Activated CD8-positive, alpha-beta T cell treated with anti-CD3 and anti-CD28 coated beads, Interleukin-2, amount 10 ng/mL, durations not matched to agents 7 days and 5 days (primary cell): ENCODE data around the gene PAQR3. TPM values are rescaled to one million over a fixed set of nuclear protein-coding genes. Genes with fewer than 3 reads are reported as not detected.

Experiments
- ATAC-seq: fragments of 150-1000 bp; cut with Tn5 transposase; one replicate; pipeline ENCODE4 v1.10.0; 2021; ENCODE audit warnings: moderate library complexity
- CTCF ChIA-PET: fragments of 350-600 bp; sonication (Branson Sonifier 250); formaldehyde crosslinking; loops from one replicate; lab custom pipeline; 2021; ENCODE audit warnings: antibody characterized with exemption; lab: Charles Lee
- POLR2A ChIA-PET: fragments of 350-600 bp; sonication (Branson Sonifier 250); formaldehyde crosslinking; loops from one replicate; lab custom pipeline; 2021; ENCODE audit warnings: antibody characterized with exemption; lab: Charles Lee
- DNase-seq: peaks from one replicate; pipeline ENCODE4 v3.0.0-alpha.2; 2020
- H3K27ac Mint-ChIP-seq: one replicate; pipeline ENCODE4 v1.8.0; 2021; ENCODE audit warnings: mild to moderate bottlenecking, mixed read lengths
- H3K27me3 Mint-ChIP-seq: one replicate; pipeline ENCODE4 v1.8.0; 2021; ENCODE audit warnings: low read depth, mixed read lengths
- H3K36me3 Mint-ChIP-seq: one replicate; pipeline ENCODE4 v1.8.0; 2021; ENCODE audit warnings: low read depth, mixed read lengths
- H3K4me1 Mint-ChIP-seq: one replicate; pipeline ENCODE4 v1.8.0; 2021; ENCODE audit warnings: low read depth, mixed read lengths
- H3K4me3 Mint-ChIP-seq: one replicate; pipeline ENCODE4 v1.8.0; 2021; ENCODE audit warnings: mild to moderate bottlenecking, mixed read lengths
- H3K9me3 Mint-ChIP-seq: one replicate; pipeline ENCODE4 v1.8.0; 2022; ENCODE audit warnings: mixed read lengths; ENCODE audit not compliant: insufficient read depth
- total RNA-seq, 2 experiments: library from RNA; stranded (reverse); gene quantifications; one replicate each; pipeline ENCODE4 v1.2.3, GENCODE V29; 2021

The PAQR3 gene
- total RNA-seq, 2 experiments from 2014 or later = 16.2 to 19.7 TPM

DNA sequence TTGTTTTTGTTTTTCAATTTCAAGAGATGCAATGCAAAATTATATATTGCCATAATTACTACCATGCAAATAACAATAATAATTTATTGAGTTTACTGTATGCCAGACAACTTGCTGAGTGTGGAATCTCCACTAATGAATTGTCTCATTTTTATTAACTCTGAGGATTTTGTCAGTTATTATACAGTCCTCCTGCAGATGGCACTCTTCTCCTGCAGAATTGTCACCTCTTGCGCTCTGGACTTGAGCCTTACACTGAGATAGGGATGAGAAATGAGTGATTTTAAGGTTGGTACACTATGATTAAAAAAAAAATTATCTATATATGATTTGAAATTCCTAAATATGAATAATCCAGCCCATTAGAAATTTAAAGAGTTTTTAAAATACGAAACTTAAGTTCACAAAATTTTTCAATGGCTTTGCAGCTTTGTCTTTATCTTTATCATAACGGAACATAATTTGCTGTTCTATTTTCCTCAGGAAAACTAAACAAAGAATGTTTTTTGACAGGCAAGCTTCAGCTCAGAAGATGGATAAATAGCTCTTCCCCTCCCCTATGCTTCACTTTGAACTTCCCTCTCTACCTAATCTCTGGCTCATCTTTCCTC lies 12.7 kb upstream of the PAQR3 start:
- Mint-ChIP-seq H3K27me3 (peaks cover 13% of the 10 kb centered on the region), H3K36me3 (no peaks in the 10 kb centered on the region), H3K4me1 (no peaks in the 10 kb centered on the region), H3K4me3 (no peak overlapping the region), H3K27ac (no peak overlapping the region), H3K9me3 (no peaks in the 10 kb centered on the region)
- ChIA-PET CTCF (interaction anchor here (0.6 to 2.3 kb wide), 10 partner anchors 10 to 1268 kb away, joined by 3 to 8 read pairs (median 4); partner anchors contain the start of gene PAQR3), POLR2A (no interaction called here)
- ATAC-seq (peak; percentile 60), DNase-seq (peak; percentile 53)

GRCh38 chr4:78949735-78950134 lies 10.5 kb upstream of the PAQR3 start:
- ChIA-PET POLR2A (no interaction called here), CTCF (no interaction called here)
- Mint-ChIP-seq H3K27me3 (peaks cover 28% of the 10 kb centered on the region), H3K36me3 (no peaks in the 10 kb centered on the region), H3K27ac (no peak overlapping the region), H3K4me3 (no peak overlapping the region), H3K4me1 (no peaks in the 10 kb centered on the region), H3K9me3 (no peaks in the 10 kb centered on the region)
- ATAC-seq (no peak), DNase-seq (no peak)

- DNase-seq (no peak), ATAC-seq (no peak)
- Mint-ChIP-seq H3K4me1 (peaks cover 3% of the 10 kb centered on the region), H3K4me3 (no peak overlapping the region), H3K9me3 (no peaks in the 10 kb centered on the region), H3K27me3 (peaks cover 39% of the 10 kb centered on the region), H3K36me3 (no peaks in the 10 kb centered on the region), H3K27ac (no peak overlapping the region)
- ChIA-PET CTCF (no interaction called here), POLR2A (no interaction called here)
These were observed 6.5 kb upstream of the PAQR3 start for GRCh38 chr4:78945651-78946179.

- ATAC-seq = no peak
- H3K27me3 Mint-ChIP-seq = peaks cover 39% of the 10 kb centered on the region
- ChIA-PET POLR2A (no interaction called here), CTCF (no interaction called here)
- peaks cover 13% of the 10 kb centered on the region for H3K4me1 Mint-ChIP-seq
- H3K4me3 Mint-ChIP-seq = no peak overlapping the region
- H3K36me3 Mint-ChIP-seq = no peaks in the 10 kb centered on the region
- H3K27ac Mint-ChIP-seq = no peak overlapping the region
- no peaks in the 10 kb centered on the region for H3K9me3 Mint-ChIP-seq
- no peak for DNase-seq
These were observed 5.1 kb upstream of the PAQR3 start for GRCh38 chr4:78944381-78944780.

GRCh38 chr4:78940752-78941151 lies 1.5 kb upstream of the PAQR3 start:
- ChIA-PET CTCF (interaction anchor here (2.2 kb wide), 1 partner anchor 12 kb away, joined by 8 read pairs; no protein-coding TSS in a partner anchor), POLR2A (no interaction called here)
- Mint-ChIP-seq H3K9me3 (no peaks in the 10 kb centered on the region), H3K36me3 (peaks cover 6% of the 10 kb centered on the region), H3K27me3 (peaks cover 22% of the 10 kb centered on the region), H3K4me3 (no peak overlapping the region), H3K27ac (no peak overlapping the region), H3K4me1 (peaks cover 33% of the 10 kb centered on the region)
- DNase-seq (no peak), ATAC-seq (no peak)

GRCh38 chr4:78939667-78940008 lies 400 bp upstream of the PAQR3 start:
- Mint-ChIP-seq H3K36me3 (peaks cover 6% of the 10 kb centered on the region), H3K4me3 (peak overlapping the region; percentile 76), H3K4me1 (peaks cover 35% of the 10 kb centered on the region), H3K27ac (peak overlapping the region; percentile 74), H3K27me3 (peaks cover 14% of the 10 kb centered on the region), H3K9me3 (no peaks in the 10 kb centered on the region)
- no peak for DNase-seq
- ChIA-PET POLR2A (interaction anchor here (1.2 to 1.7 kb wide), 2 partner anchors 13 to 163 kb away, joined by 3 to 4 read pairs; no protein-coding TSS in a partner anchor), CTCF (interaction anchor here (0.7 to 2.2 kb wide), 6 partner anchors 11 to 1263 kb away, joined by 3 to 8 read pairs (median 3); no protein-coding TSS in a partner anchor)
- ATAC-seq = no peak

DNA sequence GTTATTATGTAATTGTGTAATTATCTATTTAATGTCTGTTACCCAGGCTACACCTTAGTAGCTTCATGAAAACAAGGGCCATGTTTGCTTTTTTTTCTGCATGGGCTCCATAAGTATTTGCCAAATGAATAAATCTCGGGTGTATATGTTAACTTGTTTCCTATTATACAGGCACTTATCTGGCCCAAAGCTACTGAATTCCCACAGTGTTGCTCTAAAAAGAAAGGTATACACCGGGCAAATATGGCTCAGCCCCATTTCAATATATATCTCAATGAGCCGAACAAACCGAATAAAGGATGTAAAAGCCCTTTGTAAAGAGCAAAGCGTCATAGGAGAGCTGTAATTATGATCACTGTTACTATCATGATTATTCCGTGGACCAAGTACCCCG lies 767 bp downstream of the PAQR3 start:
- H3K27ac Mint-ChIP-seq = peak overlapping the region; percentile 92
- CTCF ChIA-PET = interaction anchor here (1.0 to 2.2 kb wide), 3 partner anchors 11 to 1187 kb away, joined by 3 to 8 read pairs (median 3); no protein-coding TSS in a partner anchor
- peaks cover 35% of the 10 kb centered on the region for H3K4me1 Mint-ChIP-seq
- POLR2A ChIA-PET = interaction anchor here (0.9 to 1.7 kb wide), 4 partner anchors 10 to 1119 kb away, joined by 3 to 4 read pairs (median 3); no protein-coding TSS in a partner anchor
- no peaks in the 10 kb centered on the region for H3K9me3 Mint-ChIP-seq
- ATAC-seq (no peak), DNase-seq (no peak)
- peak overlapping the region; percentile 97 for H3K4me3 Mint-ChIP-seq
- peaks cover 8% of the 10 kb centered on the region for H3K27me3 Mint-ChIP-seq
- peaks cover 6% of the 10 kb centered on the region for H3K36me3 Mint-ChIP-seq

- POLR2A ChIA-PET = interaction anchor here (0.6 to 0.9 kb wide), 2 partner anchors 1039 to 1120 kb away, joined by 3 to 5 read pairs; no protein-coding TSS in a partner anchor
- Mint-ChIP-seq H3K27me3 (peaks cover 3% of the 10 kb centered on the region), H3K4me1 (peaks cover 35% of the 10 kb centered on the region)
These were observed 1.4 kb downstream of the PAQR3 start for GRCh38 chr4:78937837-78938236.

GRCh38 chr4:78936989-78937388 lies 2.2 kb downstream of the PAQR3 start:
- peaks cover 6% of the 10 kb centered on the region for H3K36me3 Mint-ChIP-seq
- no peak overlapping the region for H3K4me3 Mint-ChIP-seq
- ChIA-PET CTCF (no interaction called here), POLR2A (interaction anchor here (0.5 kb wide), 1 partner anchor 299 kb away, joined by 3 read pairs; no protein-coding TSS in a partner anchor)
- H3K27ac Mint-ChIP-seq = no peak overlapping the region
- no peaks in the 10 kb centered on the region for H3K9me3 Mint-ChIP-seq
- H3K27me3 Mint-ChIP-seq = no peaks in the 10 kb centered on the region
- ATAC-seq (no peak), DNase-seq (no peak)
- peaks cover 35% of the 10 kb centered on the region for H3K4me1 Mint-ChIP-seq

More at GRCh38 chr4:78937837-78938236, 1.4 kb downstream of the PAQR3 start:
- DNase-seq (no peak), ATAC-seq (no peak)
- H3K27ac Mint-ChIP-seq = peak overlapping the region; percentile 36
- H3K36me3 Mint-ChIP-seq = peaks cover 6% of the 10 kb centered on the region
- H3K4me3 Mint-ChIP-seq = peak overlapping the region; percentile 34
- CTCF ChIA-PET = interaction anchor here (1.0 kb wide), 1 partner anchor 11 kb away, joined by 3 read pairs; no protein-coding TSS in a partner anchor
- no peaks in the 10 kb centered on the region for H3K9me3 Mint-ChIP-seq

GRCh38 chr4:78930016-78930629 lies 9.1 kb downstream of the PAQR3 start:
- Mint-ChIP-seq H3K27me3 (no peaks in the 10 kb centered on the region), H3K27ac (no peak overlapping the region), H3K4me3 (no peak overlapping the region), H3K36me3 (peaks cover 22% of the 10 kb centered on the region), H3K4me1 (no peaks in the 10 kb centered on the region), H3K9me3 (no peaks in the 10 kb centered on the region)
- DNase-seq (no peak), ATAC-seq (no peak)
- POLR2A ChIA-PET = no interaction called here
- CTCF ChIA-PET = no interaction called here

DNA sequence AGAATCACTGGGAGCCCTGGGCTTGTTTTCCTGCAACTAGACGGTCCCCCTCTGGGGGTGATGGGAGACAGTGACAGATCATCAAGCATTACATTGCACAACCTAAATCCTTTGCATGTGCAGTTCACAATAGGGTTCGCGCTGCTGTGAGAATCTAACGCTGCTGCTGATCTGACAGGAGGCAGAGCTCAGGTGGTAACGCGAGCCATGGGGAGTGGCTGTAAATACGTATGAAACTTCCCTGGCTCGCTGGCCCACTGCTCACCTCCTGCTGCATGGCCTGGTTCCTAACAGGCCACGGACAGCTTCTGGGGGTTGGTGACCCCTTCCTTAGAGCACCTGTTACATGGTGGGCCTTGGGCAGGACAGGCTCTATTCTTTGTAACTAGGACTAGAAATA lies 10.4 kb downstream of the PAQR3 start:
- ChIA-PET CTCF (no interaction called here), POLR2A (no interaction called here)
- peaks cover 29% of the 10 kb centered on the region for H3K36me3 Mint-ChIP-seq
- no peaks in the 10 kb centered on the region for H3K9me3 Mint-ChIP-seq
- no peak for DNase-seq
- no peaks in the 10 kb centered on the region for H3K27me3 Mint-ChIP-seq
- H3K4me1 Mint-ChIP-seq = peaks cover 3% of the 10 kb centered on the region
- ATAC-seq = no peak
- no peak overlapping the region for H3K4me3 Mint-ChIP-seq
- H3K27ac Mint-ChIP-seq = no peak overlapping the region

- H3K4me1 Mint-ChIP-seq = peaks cover 5% of the 10 kb centered on the region
- no peaks in the 10 kb centered on the region for H3K9me3 Mint-ChIP-seq
- H3K27me3 Mint-ChIP-seq = no peaks in the 10 kb centered on the region
- ChIA-PET CTCF (interaction anchor here (1.0 to 1.5 kb wide), 2 partner anchors 11 to 12 kb away, joined by 3 read pairs; no protein-coding TSS in a partner anchor), POLR2A (interaction anchor here (0.8 kb wide), 1 partner anchor 12 kb away, joined by 3 read pairs; the partner anchor contains the start of gene PAQR3)
- ATAC-seq (no peak), DNase-seq (no peak)
- H3K36me3 Mint-ChIP-seq = peaks cover 40% of the 10 kb centered on the region
- no peak overlapping the region for H3K27ac Mint-ChIP-seq
- no peak overlapping the region for H3K4me3 Mint-ChIP-seq
These were observed 12.4 kb downstream of the PAQR3 start for GRCh38 chr4:78926826-78927225.
